GM23248 (cell line): ENCODE results near the gene FNDC3B.

ENCODE experiments used
- EZH2 ChIP-seq: fragments of 200-600 bp; sonication (generic); IDR thresholded peaks from 2 replicates; pipeline ENCODE4 v1.6.1; 2018; ENCODE audit warnings: antibody characterized with exemption, mild to moderate bottlenecking; ENCODE audit not compliant: insufficient read depth, poor library complexity, severe bottlenecking
- EZH2phosphoT487 ChIP-seq: fragments of 200-600 bp; sonication (generic); IDR thresholded peaks from 2 replicates; pipeline ENCODE4 v1.6.1; 2018; ENCODE audit warnings: antibody characterized with exemption, moderate library complexity, mild to moderate bottlenecking, low read depth; ENCODE audit not compliant: insufficient read depth

DNA sequence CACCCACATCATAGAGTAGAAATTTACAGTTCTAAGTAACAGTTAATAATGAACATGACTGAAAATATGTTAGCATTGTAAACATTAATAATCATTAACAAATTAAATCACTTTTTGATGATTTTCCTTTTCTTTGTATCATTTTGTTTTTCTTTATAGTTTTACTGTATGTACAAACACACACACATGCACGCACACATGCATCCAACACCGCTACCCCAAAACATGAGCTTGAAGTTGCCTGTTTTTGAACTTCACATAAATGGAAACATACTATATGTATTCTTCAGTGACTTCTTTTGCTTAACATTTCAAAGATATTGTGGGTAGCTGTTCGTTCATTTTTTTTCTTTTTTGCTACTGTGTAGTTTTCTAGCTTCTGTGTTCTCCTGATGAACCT is 123.9 kb downstream of the FNDC3B start:
- TF ChIP-seq EZH2 (no peak), EZH2phosphoT487 (no peak)
